Effector memory CD8-positive, alpha-beta T cell (primary cell): ENCODE data around the gene DUSP3.

Source experiments
- ATAC-seq: fragments of 150-1000 bp; cut with Tn5 transposase; replicated peaks from 2 replicates; pipeline ENCODE4 v1.10.0; 2021; ENCODE audit warnings: mild to moderate bottlenecking, moderate library complexity
- DNase-seq, 3 experiments: peaks; one replicate each; pipeline ENCODE4 v3.0.0; 2021
- H3K27ac Mint-ChIP-seq, 2 donors: one replicate each; pipeline ENCODE4 v1.8.0; 2022; ENCODE audit warnings: mild to moderate bottlenecking in 2 of 2, mixed read lengths in 2 of 2, moderate library complexity in 2 of 2
- H3K27me3 Mint-ChIP-seq, 2 donors: one replicate each; pipeline ENCODE4 v1.8.0; 2022; ENCODE audit warnings: mixed read lengths in 2 of 2
- H3K36me3 Mint-ChIP-seq: one replicate; pipeline ENCODE4 v1.8.0; 2022; ENCODE audit warnings: mild to moderate bottlenecking, moderate library complexity, mixed read lengths; ENCODE audit not compliant: insufficient read depth
- H3K4me1 Mint-ChIP-seq, 2 donors: one replicate each; pipeline ENCODE4 v1.8.0; 2022; ENCODE audit warnings: low read depth in 2 of 2, mixed read lengths in 2 of 2
- H3K4me3 Mint-ChIP-seq, 2 donors: one replicate each; pipeline ENCODE4 v1.8.0; 2022; ENCODE audit warnings: mild to moderate bottlenecking in 2 of 2, mixed read lengths in 2 of 2, moderate library complexity in 2 of 2
- H3K9me3 Mint-ChIP-seq, 2 donors: one replicate each; pipeline ENCODE4 v1.8.0; 2022; ENCODE audit warnings: mixed read lengths in 2 of 2

DUSP3 gene

GRCh38 chr17:43728081-43728480 lies 50.7 kb downstream of the DUSP3 start:
- DNase-seq (no peak), ATAC-seq (no peak)
- H3K4me1 Mint-ChIP-seq, result no peaks in the 10 kb centered on the region
- H3K27me3 Mint-ChIP-seq, result no peaks in the 10 kb centered on the region
- no peak overlapping the region for H3K4me3 Mint-ChIP-seq
- H3K9me3 Mint-ChIP-seq, result no peaks in the 10 kb centered on the region
- H3K36me3 Mint-ChIP-seq, result no peaks in the 10 kb centered on the region
- H3K27ac Mint-ChIP-seq, result no peak overlapping the region

GRCh38 chr17:43723697-43724359 lies 54.9 kb downstream of the DUSP3 start:
- H3K27ac Mint-ChIP-seq, result no peak overlapping the region
- no peak for DNase-seq
- ATAC-seq, result no peak
- peaks cover 6 to 8% of the 10 kb centered on the region in 2 donors for H3K4me1 Mint-ChIP-seq
- no peaks in the 10 kb centered on the region for H3K27me3 Mint-ChIP-seq
- H3K9me3 Mint-ChIP-seq, result no peaks in the 10 kb centered on the region
- no peak overlapping the region for H3K4me3 Mint-ChIP-seq
- H3K36me3 Mint-ChIP-seq, result peaks cover 8% of the 10 kb centered on the region

- H3K9me3 Mint-ChIP-seq, result no peaks in the 10 kb centered on the region
- H3K27ac Mint-ChIP-seq, result peak overlapping the region in 1 of 2 donors; percentile 75
- no peaks in the 10 kb centered on the region for H3K27me3 Mint-ChIP-seq
- ATAC-seq (no peak), DNase-seq (no peak)
- peaks cover 8% of the 10 kb centered on the region for H3K36me3 Mint-ChIP-seq
- H3K4me3 Mint-ChIP-seq, result no peak overlapping the region
- peaks cover 6 to 8% of the 10 kb centered on the region in 2 donors for H3K4me1 Mint-ChIP-seq
These were observed 55.7 kb downstream of the DUSP3 start for GRCh38 chr17:43722870-43723665.

- DNase-seq (no peak), ATAC-seq (no peak)
- Mint-ChIP-seq H3K4me1 (peaks cover 6 to 8% of the 10 kb centered on the region in 2 donors), H3K27me3 (peaks cover 0 to under 1% of the 10 kb centered on the region in 2 donors), H3K36me3 (peaks cover 8% of the 10 kb centered on the region), H3K4me3 (no peak overlapping the region), H3K9me3 (no peaks in the 10 kb centered on the region), H3K27ac (peak overlapping the region in 1 of 2 donors; percentile 75)
These were observed 56.5 kb downstream of the DUSP3 start for GRCh38 chr17:43722269-43722619.

GRCh38 chr17:43721537-43722268 lies 57.1 kb downstream of the DUSP3 start:
- Mint-ChIP-seq H3K9me3 (no peaks in the 10 kb centered on the region), H3K4me1 (peaks cover 6 to 8% of the 10 kb centered on the region in 2 donors), H3K36me3 (peaks cover 8% of the 10 kb centered on the region), H3K27ac (peak overlapping the region; percentile 91 to 95), H3K4me3 (peak overlapping the region; percentile 87 to 98), H3K27me3 (peaks cover 0 to 6% of the 10 kb centered on the region in 2 donors)
- DNase-seq, result no peak
- ATAC-seq, result no peak

GRCh38 chr17:43720311-43721060 lies 58.3 kb downstream of the DUSP3 start:
- Mint-ChIP-seq H3K4me1 (peaks cover 6 to 8% of the 10 kb centered on the region in 2 donors), H3K27ac (peak overlapping the region; percentile 91 to 95), H3K9me3 (no peaks in the 10 kb centered on the region), H3K36me3 (peaks cover 8% of the 10 kb centered on the region), H3K27me3 (peaks cover under 1 to 18% of the 10 kb centered on the region in 2 donors), H3K4me3 (peak overlapping the region; percentile 87 to 98)
- DNase-seq, result peak; percentile 60 to 71 (median 63)
- peak; percentile 90 for ATAC-seq

GRCh38 chr17:43719578-43719977 lies 59.2 kb downstream of the DUSP3 start:
- DNase-seq (no peak), ATAC-seq (no peak)
- H3K4me1 Mint-ChIP-seq, result peaks cover 7 to 10% of the 10 kb centered on the region in 2 donors
- peak overlapping the region; percentile 91 to 95 for H3K27ac Mint-ChIP-seq
- H3K9me3 Mint-ChIP-seq, result no peaks in the 10 kb centered on the region
- peak overlapping the region; percentile 87 to 98 for H3K4me3 Mint-ChIP-seq
- peaks cover 9 to 27% of the 10 kb centered on the region in 2 donors for H3K27me3 Mint-ChIP-seq
- H3K36me3 Mint-ChIP-seq, result peaks cover 8% of the 10 kb centered on the region

GRCh38 chr17:43718544-43718943 lies 60.2 kb downstream of the DUSP3 start:
- H3K27ac Mint-ChIP-seq, result no peak overlapping the region
- peaks cover 14 to 17% of the 10 kb centered on the region in 2 donors for H3K4me1 Mint-ChIP-seq
- H3K4me3 Mint-ChIP-seq, result no peak overlapping the region
- H3K27me3 Mint-ChIP-seq, result peaks cover 16 to 37% of the 10 kb centered on the region in 2 donors
- no peak for ATAC-seq
- H3K36me3 Mint-ChIP-seq, result peaks cover 8% of the 10 kb centered on the region
- H3K9me3 Mint-ChIP-seq, result no peaks in the 10 kb centered on the region
- DNase-seq, result no peak

- peaks cover 17 to 19% of the 10 kb centered on the region in 2 donors for H3K4me1 Mint-ChIP-seq
- no peak overlapping the region for H3K27ac Mint-ChIP-seq
- no peak overlapping the region for H3K4me3 Mint-ChIP-seq
- ATAC-seq, result no peak
- H3K9me3 Mint-ChIP-seq, result no peaks in the 10 kb centered on the region
- DNase-seq, result no peak
- peaks cover 21 to 43% of the 10 kb centered on the region in 2 donors for H3K27me3 Mint-ChIP-seq
- peaks cover 8% of the 10 kb centered on the region for H3K36me3 Mint-ChIP-seq
These were observed 60.9 kb downstream of the DUSP3 start for GRCh38 chr17:43717913-43718312.
